Fibroblast of the aortic adventitia (primary cell): ENCODE data around the gene IMMT. TPM values are rescaled to one million over a fixed set of nuclear protein-coding genes. Genes with fewer than 3 reads are reported as not detected.

ENCODE experiments used
- DNase-seq: peaks from one replicate; pipeline ENCODE4 v3.0.0-alpha.2; 2010; ENCODE audit warnings: low read depth
- H3K4me3 ChIP-seq: 2 replicates; pipeline ENCODE4 v1.5.1; 2011; ENCODE audit warnings: low read depth, mild to moderate bottlenecking, control low read depth, low read length, moderate library complexity
- total RNA-seq: library from RNA; depleted of rRNA; stranded (reverse); fragments of >200 nt; gene quantifications from 2 replicates; pipeline ENCODE4 v1.2.3, GENCODE V29; 2012; ENCODE audit warnings: low replicate concordance
- TF ChIP-seq, protein P1 (sequence below): IDR thresholded peaks from 2 replicates; pipeline ENCODE4 v1.5.1; 2011; ENCODE audit warnings: mild to moderate bottlenecking, low read length, control low read depth, inconsistent platforms; ENCODE audit not compliant: insufficient read depth

Gene IMMT
- total RNA-seq, 1 donor = 76.6 TPM

DNA sequence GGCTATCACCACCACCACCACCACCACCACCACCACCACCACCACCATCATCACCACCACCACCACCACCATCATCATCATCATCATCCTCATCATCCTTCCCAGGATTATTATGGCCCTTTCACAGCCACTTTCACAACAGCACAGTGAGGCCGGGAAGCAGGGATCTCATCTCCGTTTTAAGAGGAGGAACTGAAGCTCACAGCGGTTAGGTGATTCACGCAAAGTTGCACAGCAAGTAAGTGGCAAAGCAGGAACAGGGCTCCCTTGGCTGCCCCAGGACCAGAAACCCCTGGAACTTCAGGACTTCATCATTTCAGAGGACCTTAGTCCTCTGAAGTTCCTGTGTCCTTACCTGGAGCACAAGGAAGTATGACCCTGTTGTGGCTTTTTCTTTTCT lies 30.8 kb upstream of the IMMT start:
- DNase-seq = no peak
- TF ChIP-seq, protein P1, sequence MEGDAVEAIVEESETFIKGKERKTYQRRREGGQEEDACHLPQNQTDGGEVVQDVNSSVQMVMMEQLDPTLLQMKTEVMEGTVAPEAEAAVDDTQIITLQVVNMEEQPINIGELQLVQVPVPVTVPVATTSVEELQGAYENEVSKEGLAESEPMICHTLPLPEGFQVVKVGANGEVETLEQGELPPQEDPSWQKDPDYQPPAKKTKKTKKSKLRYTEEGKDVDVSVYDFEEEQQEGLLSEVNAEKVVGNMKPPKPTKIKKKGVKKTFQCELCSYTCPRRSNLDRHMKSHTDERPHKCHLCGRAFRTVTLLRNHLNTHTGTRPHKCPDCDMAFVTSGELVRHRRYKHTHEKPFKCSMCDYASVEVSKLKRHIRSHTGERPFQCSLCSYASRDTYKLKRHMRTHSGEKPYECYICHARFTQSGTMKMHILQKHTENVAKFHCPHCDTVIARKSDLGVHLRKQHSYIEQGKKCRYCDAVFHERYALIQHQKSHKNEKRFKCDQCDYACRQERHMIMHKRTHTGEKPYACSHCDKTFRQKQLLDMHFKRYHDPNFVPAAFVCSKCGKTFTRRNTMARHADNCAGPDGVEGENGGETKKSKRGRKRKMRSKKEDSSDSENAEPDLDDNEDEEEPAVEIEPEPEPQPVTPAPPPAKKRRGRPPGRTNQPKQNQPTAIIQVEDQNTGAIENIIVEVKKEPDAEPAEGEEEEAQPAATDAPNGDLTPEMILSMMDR = no peak
- H3K4me3 ChIP-seq = no peak overlapping the region

DNA sequence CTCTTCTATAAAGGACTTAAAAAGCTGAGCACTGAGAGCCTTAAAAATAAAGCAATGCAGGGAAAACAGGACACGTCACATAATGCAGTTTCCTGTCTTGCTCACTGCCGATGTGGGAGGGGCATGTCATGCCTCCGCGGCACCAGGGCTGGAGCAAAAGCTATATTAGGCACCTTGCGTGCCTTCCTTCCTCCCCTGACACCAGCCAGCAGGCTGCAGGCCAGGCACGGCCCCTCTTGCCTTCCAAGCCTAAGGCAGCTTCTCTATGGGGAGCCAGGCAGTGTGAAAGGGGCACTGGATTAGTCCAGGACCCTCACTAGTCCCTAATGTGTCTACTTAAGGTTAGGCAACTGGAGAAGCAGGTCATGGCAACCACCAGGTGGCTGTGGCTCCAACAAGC lies 30.3 kb upstream of the IMMT start:
- peak; percentile 63 for DNase-seq
- TF ChIP-seq, protein P1 = no peak
- H3K4me3 ChIP-seq = no peak overlapping the region

DNA sequence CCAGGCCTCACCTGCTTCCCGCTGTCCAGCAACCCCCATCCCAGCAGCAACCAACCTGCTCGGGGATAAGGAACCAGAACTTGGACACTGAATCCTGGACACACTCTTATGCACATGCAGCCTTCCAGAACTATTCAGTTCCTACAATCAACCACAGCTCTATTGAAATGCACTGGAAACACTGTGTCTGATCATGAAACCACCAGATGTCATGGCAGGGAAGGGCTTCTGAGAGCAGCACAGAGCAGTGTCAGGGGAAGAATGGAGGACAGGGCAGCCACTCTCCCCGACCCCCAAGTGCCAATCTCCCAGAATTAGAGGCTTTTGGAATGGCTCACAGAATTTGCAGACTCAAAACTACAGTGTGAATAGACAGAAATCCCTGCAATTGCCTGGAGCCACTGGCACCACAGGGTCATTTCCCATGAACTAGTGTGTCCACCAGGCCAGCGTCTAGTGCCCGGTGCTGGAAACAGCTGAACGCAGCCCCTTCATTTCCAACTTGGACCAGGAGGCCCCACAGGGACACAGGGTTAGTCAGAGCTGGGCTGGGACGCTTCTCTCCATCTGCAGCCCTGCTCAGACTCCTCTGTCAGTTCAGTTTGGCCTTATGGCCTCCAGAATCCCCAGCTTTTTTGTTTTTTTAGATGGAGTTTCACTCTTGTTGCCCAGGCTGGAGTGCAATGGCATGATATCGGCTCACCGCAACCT lies 29.5 kb upstream of the IMMT start:
- H3K4me3 ChIP-seq = no peak overlapping the region
- peak; percentile 23 for DNase-seq
- TF ChIP-seq, protein P1 = no peak

DNA sequence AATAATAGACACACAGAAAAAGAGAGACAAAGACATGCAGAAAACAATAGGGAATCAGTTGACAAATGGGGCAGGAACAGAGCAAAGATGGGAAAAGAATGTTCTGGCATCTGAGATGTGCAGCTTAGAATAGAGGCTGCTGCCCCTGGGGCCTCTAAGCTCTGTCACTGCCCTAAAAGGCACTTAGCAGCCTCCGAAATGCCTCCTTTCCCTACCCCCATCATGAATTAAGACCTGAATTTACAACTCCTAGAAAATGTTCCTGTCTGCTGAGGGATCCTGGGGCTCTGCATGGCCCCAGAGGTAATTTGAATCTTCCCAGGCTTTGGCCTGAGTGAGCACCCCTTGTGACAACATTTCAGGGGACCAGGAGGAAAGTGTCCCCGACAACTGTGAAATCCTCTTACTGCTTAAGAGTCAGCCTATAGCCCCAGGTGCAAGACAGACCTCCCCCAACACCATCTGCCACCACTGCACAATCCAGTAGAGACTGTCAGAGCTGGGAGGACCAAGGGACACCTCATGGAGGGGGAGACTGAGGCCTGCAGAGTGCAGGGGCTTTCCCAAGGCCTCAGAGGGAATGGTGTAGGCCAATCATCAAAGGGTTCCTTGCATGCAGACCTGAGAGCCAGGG lies 28.8 kb upstream of the IMMT start:
- DNase-seq = no peak
- TF ChIP-seq, protein P1 = no peak
- H3K4me3 ChIP-seq = no peak overlapping the region

DNA sequence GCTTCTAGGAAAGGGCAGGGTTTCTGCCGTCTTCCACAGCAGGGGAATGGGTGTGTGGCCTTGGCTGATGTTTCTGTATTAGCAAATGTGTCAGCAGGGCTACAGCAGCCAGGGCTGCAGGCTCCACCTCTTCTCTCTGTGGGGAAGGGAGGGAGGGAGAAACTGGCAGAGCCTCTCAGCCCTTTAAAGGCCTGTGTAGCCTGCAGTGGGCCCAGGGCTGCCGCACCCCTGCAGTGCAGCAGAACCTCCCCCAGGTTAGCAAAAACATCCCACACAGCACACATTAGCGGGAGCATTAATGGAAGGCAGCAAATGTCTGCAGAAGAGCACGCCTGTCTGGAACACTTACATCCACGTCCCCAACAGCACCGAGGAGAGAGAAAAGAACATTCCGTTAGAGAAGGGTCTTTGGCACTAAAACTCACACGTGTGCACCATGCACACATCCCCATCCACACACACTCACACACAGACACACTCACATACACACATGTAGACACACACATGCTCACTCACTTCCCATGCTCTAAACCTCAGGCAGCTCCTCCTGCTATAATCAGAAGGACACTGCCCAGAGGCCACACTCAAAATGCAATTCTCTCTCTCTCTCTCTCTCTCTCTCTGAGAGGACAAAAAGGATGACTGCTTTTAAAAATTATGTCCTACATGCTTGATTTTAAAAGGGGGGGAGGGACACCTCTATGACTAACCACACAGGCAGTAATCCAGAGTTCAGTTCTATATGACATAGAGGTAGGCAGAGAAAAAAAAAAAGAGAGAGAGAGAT lies 28.1 kb upstream of the IMMT start:
- peak; percentile 84 for DNase-seq
- TF ChIP-seq, protein P1 = no peak
- H3K4me3 ChIP-seq = peak overlapping the region; percentile 22

DNA sequence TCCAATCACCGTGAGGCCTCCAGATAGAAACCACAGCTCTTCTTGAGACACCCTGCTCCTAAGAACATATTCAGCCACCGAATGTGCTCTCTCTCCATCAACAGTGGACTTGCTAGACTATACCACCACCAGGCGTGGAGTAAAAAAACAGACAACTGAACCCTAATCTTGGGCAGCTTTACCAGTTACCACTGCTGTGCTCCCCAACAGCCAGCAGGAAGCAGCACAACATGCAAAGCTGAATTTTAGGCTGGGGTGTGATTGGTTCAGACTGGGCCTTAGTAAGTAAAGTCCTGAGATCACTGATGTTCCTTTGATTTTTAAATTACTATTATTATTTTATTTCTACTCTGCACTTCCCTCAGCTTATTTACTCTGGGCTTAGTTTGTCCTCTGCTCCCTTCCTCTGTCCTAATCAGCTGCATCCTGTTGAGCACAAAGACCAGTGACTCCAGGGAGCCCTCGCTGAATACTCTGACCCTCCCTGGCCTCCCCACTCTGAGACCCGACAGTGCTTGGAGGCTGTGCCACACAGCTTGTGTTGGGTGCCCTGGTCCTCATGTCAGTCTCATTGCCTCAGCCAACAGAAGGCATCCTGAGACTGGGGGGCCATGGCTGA lies 25.9 kb upstream of the IMMT start:
- TF ChIP-seq, protein P1 = peak; percentile 83
- H3K4me3 ChIP-seq = no peak overlapping the region
- DNase-seq = peak; percentile 73
